Measurements from ENCODE around the gene DCUN1D4. TPM values are rescaled to one million over a fixed set of nuclear protein-coding genes. Genes with fewer than 3 reads are reported as not detected.

Gene DCUN1D4
- total RNA-seq, 6 experiments from 2014 or later = 22.6 to 62.4 (median 37.0) TPM

DNA sequence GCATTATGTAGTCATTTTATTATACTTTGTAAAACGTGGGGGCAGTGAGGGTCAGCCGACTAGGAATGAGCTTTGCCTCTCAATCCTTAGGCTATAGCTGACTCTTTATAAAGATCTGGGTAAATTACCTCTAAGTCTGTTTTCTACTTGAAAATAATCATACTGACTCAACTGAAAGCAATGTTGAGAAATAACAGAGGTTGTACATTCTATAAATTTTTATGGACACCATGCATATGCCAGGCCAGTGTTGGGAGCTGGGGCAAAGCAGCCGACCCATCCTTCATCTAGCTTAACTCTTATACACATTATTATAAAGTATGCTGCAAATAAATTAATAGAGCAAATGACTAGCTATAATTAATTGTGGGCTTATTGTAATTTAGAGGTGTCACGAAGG is 2.2 kb upstream of the DCUN1D4 start:
- no peaks in the 10 kb centered on the region for H3K27me3 ChIP-seq
- H3K4me3 ChIP-seq = no peak overlapping the region
- peaks cover 0 to 11% (median 0%) of the 10 kb centered on the region in 4 donors for H3K4me1 ChIP-seq
- no peak for ATAC-seq
- no peak for DNase-seq
- H3K27ac ChIP-seq = no peak overlapping the region
- intact Hi-C loops (cut with DNase I) = no loop called here
- 79% methylated on average over 4 of the region's 4 CpGs for WGBS (ENCODE audit: insufficient coverage, low coverage, low lambda C conversion rate, missing lambda C conversion rate)
- TF ChIP-seq, protein P1, sequence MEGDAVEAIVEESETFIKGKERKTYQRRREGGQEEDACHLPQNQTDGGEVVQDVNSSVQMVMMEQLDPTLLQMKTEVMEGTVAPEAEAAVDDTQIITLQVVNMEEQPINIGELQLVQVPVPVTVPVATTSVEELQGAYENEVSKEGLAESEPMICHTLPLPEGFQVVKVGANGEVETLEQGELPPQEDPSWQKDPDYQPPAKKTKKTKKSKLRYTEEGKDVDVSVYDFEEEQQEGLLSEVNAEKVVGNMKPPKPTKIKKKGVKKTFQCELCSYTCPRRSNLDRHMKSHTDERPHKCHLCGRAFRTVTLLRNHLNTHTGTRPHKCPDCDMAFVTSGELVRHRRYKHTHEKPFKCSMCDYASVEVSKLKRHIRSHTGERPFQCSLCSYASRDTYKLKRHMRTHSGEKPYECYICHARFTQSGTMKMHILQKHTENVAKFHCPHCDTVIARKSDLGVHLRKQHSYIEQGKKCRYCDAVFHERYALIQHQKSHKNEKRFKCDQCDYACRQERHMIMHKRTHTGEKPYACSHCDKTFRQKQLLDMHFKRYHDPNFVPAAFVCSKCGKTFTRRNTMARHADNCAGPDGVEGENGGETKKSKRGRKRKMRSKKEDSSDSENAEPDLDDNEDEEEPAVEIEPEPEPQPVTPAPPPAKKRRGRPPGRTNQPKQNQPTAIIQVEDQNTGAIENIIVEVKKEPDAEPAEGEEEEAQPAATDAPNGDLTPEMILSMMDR (IDR thresholded peaks at IDR 0.05) = no peak
- TF ChIP-seq POLR2A (IDR thresholded peaks at IDR 0.05) = no peak
- H3K9me3 ChIP-seq = no peaks in the 10 kb centered on the region
- no peaks in the 10 kb centered on the region for H3K36me3 ChIP-seq

DNA sequence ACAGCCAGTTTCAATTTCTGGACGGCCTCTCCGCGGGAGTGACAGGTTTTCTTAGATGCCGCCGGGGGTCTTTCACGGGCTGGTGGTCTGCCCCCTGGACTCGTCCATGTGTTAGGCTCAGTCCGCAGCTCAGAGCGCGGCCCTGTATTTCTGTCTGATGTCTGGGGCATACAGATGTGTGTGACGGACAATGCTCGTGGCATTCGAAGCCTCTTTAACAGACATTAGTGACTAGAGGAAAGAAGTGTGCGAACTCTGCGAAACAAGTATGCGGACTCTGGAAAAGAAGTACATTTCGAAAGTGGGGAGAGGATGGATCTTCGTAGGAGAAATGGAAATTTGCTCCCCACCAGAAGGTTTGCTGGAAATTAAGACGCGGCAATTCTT is 793 bp upstream of the DCUN1D4 start:
- no peaks in the 10 kb centered on the region for H3K36me3 ChIP-seq
- H3K27me3 ChIP-seq = no peaks in the 10 kb centered on the region
- H3K9me3 ChIP-seq = no peaks in the 10 kb centered on the region
- DNase-seq (peak in 1 of 3 donors; percentile 60), ATAC-seq (no peak)
- TF ChIP-seq POLR2A (IDR thresholded peaks at IDR 0.05) = no peak
- TF ChIP-seq, protein P1 (IDR thresholded peaks at IDR 0.05) = no peak
- peak overlapping the region; percentile 19 to 61 (median 49) for H3K27ac ChIP-seq
- H3K4me3 ChIP-seq = peak overlapping the region; percentile 70 to 92 (median 90)
- peaks cover 0 to 16% (median 0%) of the 10 kb centered on the region in 4 donors for H3K4me1 ChIP-seq
- intact Hi-C loops (cut with DNase I) = no loop called here
- WGBS (ENCODE audit: insufficient coverage, low coverage, low lambda C conversion rate, missing lambda C conversion rate) = 2% methylated on average over 15 of the region's 20 CpGs

DNA sequence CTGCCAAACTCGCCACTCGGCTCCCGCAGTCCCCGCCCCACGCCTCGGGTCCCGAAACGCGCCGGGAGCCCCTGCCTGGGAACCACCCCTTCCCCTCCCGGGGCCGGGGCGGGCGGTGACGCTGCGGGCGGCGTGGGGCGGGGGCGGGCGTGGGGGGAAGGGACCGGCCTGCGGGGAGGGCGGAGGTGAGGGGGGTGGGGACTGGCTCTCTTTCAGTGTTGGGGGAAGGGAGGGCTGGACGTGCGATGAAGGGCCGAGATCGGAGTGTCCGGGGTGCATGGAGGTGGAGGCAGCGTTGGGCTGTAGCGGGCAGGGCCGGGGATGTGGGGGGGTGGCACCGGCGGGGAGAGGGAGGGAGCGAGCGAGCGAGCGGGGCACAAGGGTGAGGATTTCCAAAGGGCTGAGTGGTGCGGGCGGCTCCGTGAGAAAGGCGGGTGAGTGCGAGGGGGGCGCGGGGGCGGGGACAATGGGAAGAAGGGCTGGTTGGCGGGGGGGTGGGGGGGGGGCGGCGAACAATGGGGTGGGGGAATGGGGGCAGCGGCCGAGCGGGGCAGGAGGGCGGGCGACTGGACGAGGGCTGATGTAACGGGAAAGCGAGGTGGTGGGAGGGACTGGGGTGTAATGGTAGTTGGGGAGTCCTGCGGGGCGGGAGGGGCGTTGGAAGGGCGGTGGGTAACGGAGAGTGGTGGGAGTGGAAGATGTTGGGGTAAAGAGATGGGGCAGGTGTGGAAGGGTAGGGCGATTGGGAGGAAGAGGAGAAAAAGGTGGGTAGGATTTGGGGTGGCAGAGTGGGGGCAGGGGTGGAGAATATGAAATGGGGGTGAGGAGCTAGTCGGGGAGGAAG is 578 bp downstream of the DCUN1D4 start:
- WGBS (ENCODE audit: insufficient coverage, low coverage, low lambda C conversion rate, missing lambda C conversion rate) = 0% methylated on average over 33 of the region's 64 CpGs
- TF ChIP-seq, protein P1 (IDR thresholded peaks at IDR 0.05) = no peak
- TF ChIP-seq POLR2A (IDR thresholded peaks at IDR 0.05) = no peak
- peak; percentile 83 to 88 (median 86) for DNase-seq
- intact Hi-C loops (cut with DNase I) = no loop called here
- H3K27ac ChIP-seq = peak overlapping the region; percentile 73 to 92 (median 90)
- H3K4me3 ChIP-seq = peak overlapping the region; percentile 89 to 92 (median 90)
- H3K27me3 ChIP-seq = no peaks in the 10 kb centered on the region
- no peaks in the 10 kb centered on the region for H3K36me3 ChIP-seq
- H3K9me3 ChIP-seq = no peaks in the 10 kb centered on the region
- peaks cover 0 to 25% (median 0%) of the 10 kb centered on the region in 4 donors for H3K4me1 ChIP-seq
- ATAC-seq = peak; percentile 47 to 70 (median 56)

DNA sequence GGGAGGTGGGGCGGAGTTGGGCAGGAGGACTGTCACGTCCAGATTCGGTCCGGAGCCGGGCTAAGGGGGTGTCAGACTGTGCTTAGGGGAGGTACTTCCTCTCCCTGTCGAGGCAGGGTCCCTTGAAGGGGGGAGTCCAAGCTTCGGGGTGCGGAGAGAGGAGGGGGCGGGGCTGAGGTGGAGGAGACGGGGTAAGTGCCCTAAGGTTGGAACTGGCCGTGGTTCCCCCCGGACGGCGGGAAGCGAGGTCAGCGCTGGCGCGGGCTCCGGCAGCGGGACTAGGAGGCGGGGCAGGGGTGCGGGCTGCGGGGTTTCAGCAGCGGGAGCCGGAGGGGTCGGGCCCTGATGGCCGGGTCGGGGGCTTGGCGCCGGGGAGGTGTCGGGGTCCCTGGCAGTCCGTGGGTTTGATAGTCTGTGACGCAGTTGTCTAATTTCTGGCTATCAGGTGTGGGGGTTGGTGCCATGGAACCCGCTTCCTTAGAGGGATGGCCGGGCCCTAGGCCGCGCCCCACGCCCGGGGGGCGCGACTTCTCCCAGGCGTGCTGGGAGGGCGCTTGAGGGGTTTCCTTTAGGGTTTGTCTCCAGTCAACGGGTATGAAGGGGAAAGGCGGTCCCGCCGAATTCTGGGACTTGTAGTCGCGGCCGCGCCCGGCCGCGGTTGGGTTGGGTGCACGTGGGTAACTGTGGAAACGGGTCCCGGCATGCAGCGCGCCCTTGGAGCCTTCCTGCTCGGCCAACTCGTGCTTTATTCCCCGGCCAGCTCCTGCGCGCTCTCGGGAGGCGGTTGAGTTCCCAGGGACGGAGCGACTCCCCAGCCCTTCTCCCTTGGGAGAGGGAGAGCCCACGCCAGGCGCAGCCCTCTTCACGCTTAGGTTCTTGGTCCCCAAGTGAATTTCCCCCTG is 1.5 kb downstream of the DCUN1D4 start:
- peak overlapping the region; percentile 61 to 75 (median 74) for H3K27ac ChIP-seq
- WGBS (ENCODE audit: insufficient coverage, low coverage, low lambda C conversion rate, missing lambda C conversion rate) = 0% methylated on average over 7 of the region's 71 CpGs
- H3K27me3 ChIP-seq = no peaks in the 10 kb centered on the region
- peak; percentile 54 for TF ChIP-seq POLR2A (IDR thresholded peaks at IDR 0.05)
- TF ChIP-seq, protein P1 (IDR thresholded peaks at IDR 0.05) = no peak
- no peaks in the 10 kb centered on the region for H3K9me3 ChIP-seq
- peaks cover 0 to 25% (median 0%) of the 10 kb centered on the region in 4 donors for H3K4me1 ChIP-seq
- peak overlapping the region; percentile 42 to 92 (median 90) for H3K4me3 ChIP-seq
- DNase-seq (peak; percentile 93 to 97 (median 96)), ATAC-seq (peak; percentile 66 to 73 (median 68))
- intact Hi-C loops (cut with DNase I) = no loop called here
- H3K36me3 ChIP-seq = no peaks in the 10 kb centered on the region
